ENCODE data around the gene EPC2. TPM values are rescaled to one million over a fixed set of nuclear protein-coding genes. Genes with fewer than 3 reads are reported as not detected.
"Not testable (repeated sequence)": the region's sequence is repeated elsewhere in the genome, so short reads cannot be mapped to it uniquely, and the experiment has no call there.

The EPC2 gene
- total RNA-seq, 1 donor from 2014 or later = 20.9 TPM

DNA sequence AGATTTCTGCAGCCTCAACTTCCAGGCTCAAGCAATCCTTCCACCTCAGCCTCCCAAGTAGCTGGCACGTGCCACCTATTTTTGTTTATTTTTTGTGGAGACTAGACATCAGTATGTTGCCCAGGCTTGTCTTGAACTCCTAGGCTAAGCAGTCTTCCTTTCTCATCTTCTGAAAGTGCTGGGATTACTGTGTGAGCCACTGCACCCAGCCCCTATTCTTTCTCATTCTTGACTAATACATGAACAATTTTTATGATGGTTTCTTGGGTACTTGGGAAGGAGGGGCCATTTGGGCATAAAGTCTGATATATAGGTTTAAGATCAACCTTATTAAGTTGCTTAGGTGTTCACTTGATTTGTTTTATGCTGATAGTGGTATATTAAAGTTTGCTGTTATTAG, 26.2 kb downstream of the EPC2 start:
- Histone ChIP-seq H3K27me3 (ENCODE audit: control insufficient read depth in 3 of 3, insufficient read depth in 3 of 3, low read length in 3 of 3) (no peaks in the 10 kb centered on the region), H3K36me3 (ENCODE audit: control insufficient read depth in 3 of 3, insufficient read depth in 3 of 3, low read length in 3 of 3) (no peaks in the 10 kb centered on the region), H3K27ac (ENCODE audit: low read depth, low read length) (no peak overlapping the region), H3K4me1 (ENCODE audit: control insufficient read depth in 3 of 3, insufficient read depth in 3 of 3, low read length in 3 of 3) (peaks cover 14 to 20% (median 17%) of the 10 kb centered on the region in 3 donors), H3K9me3 (ENCODE audit: control insufficient read depth in 3 of 3, low read length in 3 of 3) (no peaks in the 10 kb centered on the region), H3K4me3 (ENCODE audit: low read length in 3 of 3) (no peak overlapping the region), H3K9ac (ENCODE audit: low read depth in 1 of 3, low read length in 3 of 3) (no peak overlapping the region)

DNA sequence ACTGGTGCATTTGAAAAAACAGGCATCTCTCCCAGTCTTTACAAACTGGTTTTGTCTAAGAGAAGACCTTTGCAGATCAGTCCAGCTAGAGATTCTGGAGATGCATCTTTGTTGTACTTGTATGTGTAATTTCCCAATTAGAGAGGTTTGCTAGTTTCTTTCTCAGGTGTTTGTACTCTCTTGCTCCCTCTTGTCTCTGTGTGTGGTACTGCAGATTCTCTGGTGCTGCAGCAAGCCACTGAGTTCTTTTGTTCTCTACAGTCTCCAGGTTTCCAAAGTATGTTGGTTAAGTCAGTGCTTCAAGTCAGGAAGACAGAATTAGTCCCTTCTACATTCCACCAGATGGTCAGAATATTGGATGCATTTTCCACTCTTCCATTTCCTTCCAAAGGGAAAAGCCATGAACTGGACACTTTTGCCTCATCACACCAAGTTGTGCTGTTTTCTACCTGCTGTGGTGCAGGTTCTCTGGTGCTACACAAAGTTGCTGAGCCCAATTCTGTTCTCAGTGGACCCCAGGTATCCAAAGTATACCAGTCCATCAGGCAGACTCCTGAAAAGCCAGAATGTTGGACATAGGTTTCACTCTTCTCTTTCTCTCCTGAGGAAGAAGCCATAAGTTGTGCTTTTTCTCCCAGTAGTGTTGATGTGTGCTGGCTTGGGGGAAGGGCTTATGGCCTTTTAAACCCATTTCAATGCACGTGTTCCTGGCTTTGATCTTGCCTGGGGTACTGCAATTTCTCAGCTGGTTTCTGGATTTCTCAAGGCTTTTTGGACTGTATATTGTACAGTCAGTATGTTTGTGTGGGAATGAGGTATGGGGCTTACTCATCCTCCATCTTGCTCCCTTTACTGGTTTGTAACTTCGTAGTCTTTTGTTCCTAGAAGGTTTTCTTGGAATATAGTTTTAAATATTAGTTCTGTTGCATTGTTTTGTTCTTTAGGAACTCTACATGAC, 29.8 kb downstream of the EPC2 start:
- Histone ChIP-seq H3K9me3 (ENCODE audit: control insufficient read depth in 3 of 3, low read length in 3 of 3) (no peaks in the 10 kb centered on the region), H3K27me3 (ENCODE audit: control insufficient read depth in 3 of 3, insufficient read depth in 3 of 3, low read length in 3 of 3) (no peaks in the 10 kb centered on the region), H3K4me1 (ENCODE audit: control insufficient read depth in 3 of 3, insufficient read depth in 3 of 3, low read length in 3 of 3) (peaks cover 17 to 18% (median 18%) of the 10 kb centered on the region in 3 donors), H3K27ac (ENCODE audit: low read depth, low read length) (no peak overlapping the region), H3K36me3 (ENCODE audit: control insufficient read depth in 3 of 3, insufficient read depth in 3 of 3, low read length in 3 of 3) (no peaks in the 10 kb centered on the region), H3K9ac (ENCODE audit: low read depth in 1 of 3, low read length in 3 of 3) (no peak overlapping the region), H3K4me3 (ENCODE audit: low read length in 3 of 3) (peak overlapping the region in 2 of 3 donors; percentile 15 to 37)

DNA sequence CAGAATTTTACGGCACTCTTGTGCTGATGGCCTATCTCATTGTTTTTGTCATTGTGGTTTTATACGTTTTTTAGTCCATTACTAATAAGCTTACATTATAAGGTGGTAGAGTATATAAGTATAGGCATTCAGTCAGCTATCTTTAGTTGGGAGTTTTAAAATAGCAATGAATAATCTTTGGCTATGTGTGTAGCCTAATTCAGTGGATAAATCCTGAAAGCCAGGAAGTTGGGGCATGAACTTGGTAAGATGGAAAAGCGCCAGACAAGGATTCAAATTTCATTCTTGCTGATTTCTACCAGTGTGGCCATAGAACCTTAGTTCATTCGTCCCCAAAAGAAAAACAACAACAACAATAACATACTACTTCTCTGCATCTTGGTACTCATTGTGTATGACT, 31.2 kb downstream of the EPC2 start:
- Histone ChIP-seq H3K4me3 (ENCODE audit: low read length in 3 of 3) (no peak overlapping the region), H3K36me3 (ENCODE audit: control insufficient read depth in 3 of 3, insufficient read depth in 3 of 3, low read length in 3 of 3) (no peaks in the 10 kb centered on the region), H3K27me3 (ENCODE audit: control insufficient read depth in 3 of 3, insufficient read depth in 3 of 3, low read length in 3 of 3) (no peaks in the 10 kb centered on the region), H3K9me3 (ENCODE audit: control insufficient read depth in 3 of 3, low read length in 3 of 3) (no peaks in the 10 kb centered on the region), H3K4me1 (ENCODE audit: control insufficient read depth in 3 of 3, insufficient read depth in 3 of 3, low read length in 3 of 3) (peaks cover 15 to 18% (median 16%) of the 10 kb centered on the region in 3 donors), H3K27ac (ENCODE audit: low read depth, low read length) (no peak overlapping the region), H3K9ac (ENCODE audit: low read depth in 1 of 3, low read length in 3 of 3) (no peak overlapping the region)

DNA sequence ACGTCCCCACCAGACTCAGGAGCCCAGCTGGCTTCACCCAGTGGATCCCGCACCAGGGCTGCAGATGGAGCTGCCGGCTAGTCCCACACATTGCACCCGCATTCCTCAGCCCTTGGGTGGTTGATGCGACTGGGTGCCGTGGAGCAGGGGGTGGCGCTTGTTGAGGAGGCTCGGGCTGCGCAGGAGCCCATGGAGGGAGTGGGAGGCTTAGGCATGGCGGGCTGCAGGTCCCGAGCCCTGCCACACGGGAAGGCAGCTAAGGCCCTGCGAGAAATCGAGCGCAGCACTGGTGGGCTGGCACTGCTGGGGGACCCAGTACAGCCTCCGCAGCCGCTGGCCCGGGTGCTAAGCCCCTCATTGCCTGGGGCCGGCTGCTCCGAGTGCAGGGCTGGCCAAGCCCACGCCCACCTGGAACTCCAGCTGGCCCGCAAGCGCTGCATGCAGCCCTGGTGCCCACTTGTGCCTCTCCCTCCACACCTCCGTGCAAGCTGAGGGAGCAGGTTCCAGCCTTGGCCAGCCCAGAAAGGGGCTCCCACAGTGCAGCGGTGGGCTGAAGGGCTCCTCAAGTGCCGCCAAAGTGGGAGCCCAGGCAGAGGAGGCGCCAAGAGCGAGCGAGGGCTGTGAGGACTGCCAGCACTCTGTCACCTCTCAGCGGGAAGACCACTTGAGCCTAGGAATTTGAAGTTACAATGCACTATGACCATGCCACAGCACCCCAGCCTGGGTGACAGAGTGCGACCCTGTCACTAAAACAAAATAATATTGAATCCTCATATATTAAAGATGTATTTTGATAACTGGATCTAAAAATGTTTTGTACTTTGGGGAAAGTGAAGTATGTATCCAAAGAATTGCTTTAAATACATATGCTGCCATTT, 34.0 kb downstream of the EPC2 start:
- H3K4me3 ChIP-seq (ENCODE audit: low read length in 3 of 3); H3K36me3 ChIP-seq (ENCODE audit: control insufficient read depth in 3 of 3, insufficient read depth in 3 of 3, low read length in 3 of 3); H3K9ac ChIP-seq (ENCODE audit: low read depth in 1 of 3, low read length in 3 of 3); H3K27me3 ChIP-seq (ENCODE audit: control insufficient read depth in 3 of 3, insufficient read depth in 3 of 3, low read length in 3 of 3); H3K9me3 ChIP-seq (ENCODE audit: control insufficient read depth in 3 of 3, low read length in 3 of 3); H3K27ac ChIP-seq (ENCODE audit: low read depth, low read length): not testable (repeated sequence)
- peaks cover 14 to 18% (median 16%) of the 10 kb centered on the region in 3 donors for H3K4me1 ChIP-seq (ENCODE audit: control insufficient read depth in 3 of 3, insufficient read depth in 3 of 3, low read length in 3 of 3)

DNA sequence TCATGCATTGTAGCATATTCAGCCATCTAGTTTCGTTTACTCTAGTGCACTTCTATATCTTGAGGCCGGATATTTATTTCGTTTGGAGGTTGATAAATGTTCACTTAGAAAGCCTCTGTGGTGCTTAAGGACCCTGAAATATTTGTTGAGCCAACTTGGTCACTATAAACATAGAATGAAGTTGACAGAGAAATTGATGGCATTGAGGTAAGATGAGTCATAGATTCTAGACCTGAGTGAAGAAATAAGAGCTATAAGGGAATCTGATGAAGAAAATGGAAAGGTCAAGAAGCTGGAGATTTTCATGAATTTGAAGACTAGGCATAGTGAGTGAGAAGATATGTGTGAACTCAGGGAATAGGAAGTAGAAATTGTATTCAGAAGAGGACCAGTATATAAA, 35.9 kb downstream of the EPC2 start:
- peaks cover 3 to 8% (median 8%) of the 10 kb centered on the region in 3 donors for H3K4me1 ChIP-seq (ENCODE audit: control insufficient read depth in 3 of 3, insufficient read depth in 3 of 3, low read length in 3 of 3)
- no peak overlapping the region for H3K4me3 ChIP-seq (ENCODE audit: low read length in 3 of 3)
- H3K9ac ChIP-seq (ENCODE audit: low read depth in 1 of 3, low read length in 3 of 3) = no peak overlapping the region
- H3K36me3 ChIP-seq (ENCODE audit: control insufficient read depth in 3 of 3, insufficient read depth in 3 of 3, low read length in 3 of 3) = no peaks in the 10 kb centered on the region
- no peaks in the 10 kb centered on the region for H3K27me3 ChIP-seq (ENCODE audit: control insufficient read depth in 3 of 3, insufficient read depth in 3 of 3, low read length in 3 of 3)
- no peak overlapping the region for H3K27ac ChIP-seq (ENCODE audit: low read depth, low read length)
- H3K9me3 ChIP-seq (ENCODE audit: control insufficient read depth in 3 of 3, low read length in 3 of 3) = no peaks in the 10 kb centered on the region

DNA sequence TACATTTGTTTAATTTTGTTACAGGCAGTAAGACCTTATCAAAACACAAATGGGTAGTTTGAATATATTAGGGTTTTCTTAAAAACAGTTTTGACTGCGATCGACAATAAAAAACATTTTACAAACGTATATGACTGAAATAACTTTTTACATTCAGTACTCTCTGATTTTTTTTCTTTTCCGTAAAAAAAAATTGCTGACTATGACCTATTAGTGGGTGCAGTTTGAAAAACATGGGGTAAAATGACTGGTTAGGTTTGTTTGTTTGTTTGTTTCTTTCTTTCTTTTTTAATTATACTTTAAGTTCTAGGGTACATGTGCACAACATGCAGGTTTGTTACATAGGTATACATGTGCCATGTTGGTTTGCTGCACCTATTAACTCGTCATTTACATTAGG, 36.9 kb downstream of the EPC2 start:
- Histone ChIP-seq H3K9ac (ENCODE audit: low read depth in 1 of 3, low read length in 3 of 3) (no peak overlapping the region), H3K4me3 (ENCODE audit: low read length in 3 of 3) (no peak overlapping the region), H3K4me1 (ENCODE audit: control insufficient read depth in 3 of 3, insufficient read depth in 3 of 3, low read length in 3 of 3) (peaks cover 0 to 4% (median 2%) of the 10 kb centered on the region in 3 donors), H3K9me3 (ENCODE audit: control insufficient read depth in 3 of 3, low read length in 3 of 3) (no peaks in the 10 kb centered on the region), H3K36me3 (ENCODE audit: control insufficient read depth in 3 of 3, insufficient read depth in 3 of 3, low read length in 3 of 3) (no peaks in the 10 kb centered on the region), H3K27ac (ENCODE audit: low read depth, low read length) (no peak overlapping the region), H3K27me3 (ENCODE audit: control insufficient read depth in 3 of 3, insufficient read depth in 3 of 3, low read length in 3 of 3) (no peaks in the 10 kb centered on the region)

DNA sequence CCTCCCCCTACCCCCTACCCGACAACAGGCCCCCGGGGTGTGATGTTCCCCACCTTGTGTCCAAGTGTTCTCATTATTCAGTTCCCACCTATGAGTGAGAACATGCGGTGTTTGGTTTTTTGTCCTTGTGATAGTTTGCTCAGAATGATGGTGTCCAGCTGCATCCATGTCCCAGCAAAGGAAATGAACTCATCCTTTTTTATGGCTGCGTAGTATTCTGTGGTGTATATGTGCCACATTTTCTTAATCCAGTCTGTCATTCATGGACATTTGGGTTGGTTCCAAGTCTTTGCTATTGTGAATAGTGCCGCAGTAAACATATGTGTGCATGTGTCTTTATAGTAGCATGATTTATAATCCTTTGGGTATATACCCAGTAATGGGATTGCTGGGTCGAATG, 37.3 kb downstream of the EPC2 start:
- H3K36me3 ChIP-seq (ENCODE audit: control insufficient read depth in 3 of 3, insufficient read depth in 3 of 3, low read length in 3 of 3); H3K27me3 ChIP-seq (ENCODE audit: control insufficient read depth in 3 of 3, insufficient read depth in 3 of 3, low read length in 3 of 3); H3K4me3 ChIP-seq (ENCODE audit: low read length in 3 of 3); H3K9ac ChIP-seq (ENCODE audit: low read depth in 1 of 3, low read length in 3 of 3); H3K27ac ChIP-seq (ENCODE audit: low read depth, low read length); H3K9me3 ChIP-seq (ENCODE audit: control insufficient read depth in 3 of 3, low read length in 3 of 3); H3K4me1 ChIP-seq (ENCODE audit: control insufficient read depth in 3 of 3, insufficient read depth in 3 of 3, low read length in 3 of 3): not testable (repeated sequence)

DNA sequence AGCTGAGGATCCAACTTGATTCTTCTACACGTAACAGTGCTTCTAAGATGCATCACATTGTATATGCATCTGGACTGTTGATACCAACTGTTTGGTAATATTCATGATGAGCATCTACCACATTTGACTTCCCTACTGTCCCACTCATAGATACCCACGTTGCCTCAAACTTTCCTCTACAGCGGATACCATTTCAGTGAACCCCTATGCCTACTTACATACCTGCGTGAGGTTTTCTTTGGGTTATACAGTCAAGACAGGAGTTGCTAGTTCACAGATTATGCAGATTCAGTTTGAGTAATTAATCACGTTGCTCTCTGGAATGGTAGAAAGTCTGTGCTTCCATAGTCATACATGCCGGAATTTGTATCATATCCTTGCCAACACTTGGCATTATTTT, 40.0 kb downstream of the EPC2 start:
- Histone ChIP-seq H3K4me3 (ENCODE audit: low read length in 3 of 3) (no peak overlapping the region), H3K27ac (ENCODE audit: low read depth, low read length) (no peak overlapping the region), H3K9ac (ENCODE audit: low read depth in 1 of 3, low read length in 3 of 3) (no peak overlapping the region), H3K4me1 (ENCODE audit: control insufficient read depth in 3 of 3, insufficient read depth in 3 of 3, low read length in 3 of 3) (peaks cover 0 to 4% (median 0%) of the 10 kb centered on the region in 3 donors), H3K36me3 (ENCODE audit: control insufficient read depth in 3 of 3, insufficient read depth in 3 of 3, low read length in 3 of 3) (no peaks in the 10 kb centered on the region), H3K9me3 (ENCODE audit: control insufficient read depth in 3 of 3, low read length in 3 of 3) (no peaks in the 10 kb centered on the region), H3K27me3 (ENCODE audit: control insufficient read depth in 3 of 3, insufficient read depth in 3 of 3, low read length in 3 of 3) (no peaks in the 10 kb centered on the region)

DNA sequence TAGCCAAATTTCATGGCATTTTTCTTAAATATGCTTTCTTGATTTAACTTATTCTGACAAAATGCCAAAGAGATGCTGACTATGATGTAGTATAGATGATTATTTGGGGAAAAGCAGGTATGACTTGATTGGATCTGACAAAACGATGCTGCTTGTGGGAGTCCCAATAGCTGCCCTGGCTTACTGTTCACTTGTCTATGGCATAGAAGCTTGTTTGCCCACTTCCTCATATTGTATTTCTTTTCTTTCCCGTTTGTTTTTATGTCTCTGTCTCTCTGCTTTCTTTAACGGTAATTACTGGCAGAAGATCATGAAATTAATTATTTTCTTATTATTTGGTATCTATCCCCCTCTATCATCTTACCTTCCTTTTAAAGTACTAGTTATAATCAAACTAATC, 43.0 kb downstream of the EPC2 start:
- peaks cover 0 to 7% (median 0%) of the 10 kb centered on the region in 3 donors for H3K36me3 ChIP-seq (ENCODE audit: control insufficient read depth in 3 of 3, insufficient read depth in 3 of 3, low read length in 3 of 3)
- H3K27ac ChIP-seq (ENCODE audit: low read depth, low read length) = no peak overlapping the region
- no peaks in the 10 kb centered on the region for H3K9me3 ChIP-seq (ENCODE audit: control insufficient read depth in 3 of 3, low read length in 3 of 3)
- H3K4me1 ChIP-seq (ENCODE audit: control insufficient read depth in 3 of 3, insufficient read depth in 3 of 3, low read length in 3 of 3) = peaks cover 0 to 4% (median 0%) of the 10 kb centered on the region in 3 donors
- H3K27me3 ChIP-seq (ENCODE audit: control insufficient read depth in 3 of 3, insufficient read depth in 3 of 3, low read length in 3 of 3) = no peaks in the 10 kb centered on the region
- no peak overlapping the region for H3K9ac ChIP-seq (ENCODE audit: low read depth in 1 of 3, low read length in 3 of 3)
- no peak overlapping the region for H3K4me3 ChIP-seq (ENCODE audit: low read length in 3 of 3)

DNA sequence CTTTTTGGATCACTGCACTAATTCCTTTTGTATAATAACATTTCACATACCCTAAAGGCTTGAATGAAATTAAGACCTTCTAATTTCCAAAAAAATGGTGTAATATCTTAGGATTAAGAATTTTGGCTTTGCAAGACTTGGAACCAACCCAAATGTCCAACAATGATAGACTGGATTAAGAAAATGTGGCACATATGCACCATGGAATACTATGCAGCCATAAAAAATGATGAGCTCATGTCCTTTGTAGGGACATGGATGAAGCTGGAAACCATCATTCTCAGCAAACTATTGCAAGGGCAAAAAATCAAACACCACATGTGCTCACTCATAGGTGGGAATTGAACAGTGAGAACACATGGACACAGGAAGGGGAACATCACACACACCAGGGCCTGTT, 43.5 kb downstream of the EPC2 start:
- not testable (repeated sequence) for H3K27me3 ChIP-seq (ENCODE audit: control insufficient read depth in 3 of 3, insufficient read depth in 3 of 3, low read length in 3 of 3); H3K36me3 ChIP-seq (ENCODE audit: control insufficient read depth in 3 of 3, insufficient read depth in 3 of 3, low read length in 3 of 3); H3K27ac ChIP-seq (ENCODE audit: low read depth, low read length); H3K4me3 ChIP-seq (ENCODE audit: low read length in 3 of 3); H3K4me1 ChIP-seq (ENCODE audit: control insufficient read depth in 3 of 3, insufficient read depth in 3 of 3, low read length in 3 of 3); H3K9me3 ChIP-seq (ENCODE audit: control insufficient read depth in 3 of 3, low read length in 3 of 3); H3K9ac ChIP-seq (ENCODE audit: low read depth in 1 of 3, low read length in 3 of 3)
